ENCODE data around the gene NFIX.

DNA sequence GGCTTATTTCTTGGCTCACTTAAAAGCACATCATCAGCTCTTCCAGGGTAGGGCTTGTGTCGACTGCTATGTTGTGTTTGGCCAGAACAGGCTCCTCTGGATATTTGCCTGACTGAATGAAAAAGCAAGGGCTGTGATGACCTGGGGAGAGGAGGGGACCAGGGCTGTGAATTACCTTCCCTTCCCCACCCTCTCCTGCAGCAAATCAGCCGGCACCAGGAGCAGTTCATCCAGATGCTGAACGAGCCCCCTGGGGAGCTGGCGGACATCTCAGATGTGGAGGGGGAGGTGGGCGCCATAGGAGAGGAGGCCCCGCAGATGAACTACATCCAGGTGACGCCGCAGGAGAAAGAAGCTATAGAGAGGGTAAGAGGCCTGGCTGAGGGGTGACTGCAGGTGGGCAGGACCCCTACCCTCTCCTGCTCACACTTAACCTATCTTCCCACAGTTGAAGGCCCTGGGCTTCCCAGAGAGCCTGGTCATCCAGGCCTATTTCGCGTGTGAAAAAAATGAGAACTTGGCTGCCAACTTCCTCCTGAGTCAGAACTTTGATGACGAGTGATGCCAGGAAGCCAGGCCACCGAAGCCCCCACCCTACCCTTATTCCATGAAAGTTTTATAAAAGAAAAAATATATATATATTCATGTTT is 42.7 kb upstream of the NFIX start:
- TF ChIP-seq, protein P1, sequence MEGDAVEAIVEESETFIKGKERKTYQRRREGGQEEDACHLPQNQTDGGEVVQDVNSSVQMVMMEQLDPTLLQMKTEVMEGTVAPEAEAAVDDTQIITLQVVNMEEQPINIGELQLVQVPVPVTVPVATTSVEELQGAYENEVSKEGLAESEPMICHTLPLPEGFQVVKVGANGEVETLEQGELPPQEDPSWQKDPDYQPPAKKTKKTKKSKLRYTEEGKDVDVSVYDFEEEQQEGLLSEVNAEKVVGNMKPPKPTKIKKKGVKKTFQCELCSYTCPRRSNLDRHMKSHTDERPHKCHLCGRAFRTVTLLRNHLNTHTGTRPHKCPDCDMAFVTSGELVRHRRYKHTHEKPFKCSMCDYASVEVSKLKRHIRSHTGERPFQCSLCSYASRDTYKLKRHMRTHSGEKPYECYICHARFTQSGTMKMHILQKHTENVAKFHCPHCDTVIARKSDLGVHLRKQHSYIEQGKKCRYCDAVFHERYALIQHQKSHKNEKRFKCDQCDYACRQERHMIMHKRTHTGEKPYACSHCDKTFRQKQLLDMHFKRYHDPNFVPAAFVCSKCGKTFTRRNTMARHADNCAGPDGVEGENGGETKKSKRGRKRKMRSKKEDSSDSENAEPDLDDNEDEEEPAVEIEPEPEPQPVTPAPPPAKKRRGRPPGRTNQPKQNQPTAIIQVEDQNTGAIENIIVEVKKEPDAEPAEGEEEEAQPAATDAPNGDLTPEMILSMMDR (conservative IDR thresholded peaks at IDR 0.05; ENCODE audit: low read depth in 2 of 2), result no peak
- TF ChIP-seq EZH2 (IDR thresholded peaks at IDR 0.05; ENCODE audit: low read depth, unreplicated experiment), result no peak
- TF ChIP-seq NANOG (IDR thresholded peaks at IDR 0.05; ENCODE audit: borderline replicate concordance), result no peak
- no peak; the same call in 1 of the 2 replicates for TF ChIP-seq POLR2AphosphoS5 (IDR thresholded peaks at IDR 0.05; ENCODE audit: low read depth)
- no peak for TF ChIP-seq EZH2phosphoT487 (IDR thresholded peaks at IDR 0.05; ENCODE audit: unreplicated experiment)
- no peak for TF ChIP-seq CREB1 (CRISPR knock-in tag; IDR thresholded peaks at IDR 0.05; ENCODE audit: low read depth)
- TF ChIP-seq, protein P2, sequence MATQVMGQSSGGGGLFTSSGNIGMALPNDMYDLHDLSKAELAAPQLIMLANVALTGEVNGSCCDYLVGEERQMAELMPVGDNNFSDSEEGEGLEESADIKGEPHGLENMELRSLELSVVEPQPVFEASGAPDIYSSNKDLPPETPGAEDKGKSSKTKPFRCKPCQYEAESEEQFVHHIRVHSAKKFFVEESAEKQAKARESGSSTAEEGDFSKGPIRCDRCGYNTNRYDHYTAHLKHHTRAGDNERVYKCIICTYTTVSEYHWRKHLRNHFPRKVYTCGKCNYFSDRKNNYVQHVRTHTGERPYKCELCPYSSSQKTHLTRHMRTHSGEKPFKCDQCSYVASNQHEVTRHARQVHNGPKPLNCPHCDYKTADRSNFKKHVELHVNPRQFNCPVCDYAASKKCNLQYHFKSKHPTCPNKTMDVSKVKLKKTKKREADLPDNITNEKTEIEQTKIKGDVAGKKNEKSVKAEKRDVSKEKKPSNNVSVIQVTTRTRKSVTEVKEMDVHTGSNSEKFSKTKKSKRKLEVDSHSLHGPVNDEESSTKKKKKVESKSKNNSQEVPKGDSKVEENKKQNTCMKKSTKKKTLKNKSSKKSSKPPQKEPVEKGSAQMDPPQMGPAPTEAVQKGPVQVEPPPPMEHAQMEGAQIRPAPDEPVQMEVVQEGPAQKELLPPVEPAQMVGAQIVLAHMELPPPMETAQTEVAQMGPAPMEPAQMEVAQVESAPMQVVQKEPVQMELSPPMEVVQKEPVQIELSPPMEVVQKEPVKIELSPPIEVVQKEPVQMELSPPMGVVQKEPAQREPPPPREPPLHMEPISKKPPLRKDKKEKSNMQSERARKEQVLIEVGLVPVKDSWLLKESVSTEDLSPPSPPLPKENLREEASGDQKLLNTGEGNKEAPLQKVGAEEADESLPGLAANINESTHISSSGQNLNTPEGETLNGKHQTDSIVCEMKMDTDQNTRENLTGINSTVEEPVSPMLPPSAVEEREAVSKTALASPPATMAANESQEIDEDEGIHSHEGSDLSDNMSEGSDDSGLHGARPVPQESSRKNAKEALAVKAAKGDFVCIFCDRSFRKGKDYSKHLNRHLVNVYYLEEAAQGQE (IDR thresholded peaks at IDR 0.05; ENCODE audit: unreplicated experiment), result no peak
- TF ChIP-seq ETS1 (IDR thresholded peaks at IDR 0.05), result no peak
- no peak for TF ChIP-seq JUNB (IDR thresholded peaks at IDR 0.05; ENCODE audit: unreplicated experiment)
- TF ChIP-seq, protein P3, sequence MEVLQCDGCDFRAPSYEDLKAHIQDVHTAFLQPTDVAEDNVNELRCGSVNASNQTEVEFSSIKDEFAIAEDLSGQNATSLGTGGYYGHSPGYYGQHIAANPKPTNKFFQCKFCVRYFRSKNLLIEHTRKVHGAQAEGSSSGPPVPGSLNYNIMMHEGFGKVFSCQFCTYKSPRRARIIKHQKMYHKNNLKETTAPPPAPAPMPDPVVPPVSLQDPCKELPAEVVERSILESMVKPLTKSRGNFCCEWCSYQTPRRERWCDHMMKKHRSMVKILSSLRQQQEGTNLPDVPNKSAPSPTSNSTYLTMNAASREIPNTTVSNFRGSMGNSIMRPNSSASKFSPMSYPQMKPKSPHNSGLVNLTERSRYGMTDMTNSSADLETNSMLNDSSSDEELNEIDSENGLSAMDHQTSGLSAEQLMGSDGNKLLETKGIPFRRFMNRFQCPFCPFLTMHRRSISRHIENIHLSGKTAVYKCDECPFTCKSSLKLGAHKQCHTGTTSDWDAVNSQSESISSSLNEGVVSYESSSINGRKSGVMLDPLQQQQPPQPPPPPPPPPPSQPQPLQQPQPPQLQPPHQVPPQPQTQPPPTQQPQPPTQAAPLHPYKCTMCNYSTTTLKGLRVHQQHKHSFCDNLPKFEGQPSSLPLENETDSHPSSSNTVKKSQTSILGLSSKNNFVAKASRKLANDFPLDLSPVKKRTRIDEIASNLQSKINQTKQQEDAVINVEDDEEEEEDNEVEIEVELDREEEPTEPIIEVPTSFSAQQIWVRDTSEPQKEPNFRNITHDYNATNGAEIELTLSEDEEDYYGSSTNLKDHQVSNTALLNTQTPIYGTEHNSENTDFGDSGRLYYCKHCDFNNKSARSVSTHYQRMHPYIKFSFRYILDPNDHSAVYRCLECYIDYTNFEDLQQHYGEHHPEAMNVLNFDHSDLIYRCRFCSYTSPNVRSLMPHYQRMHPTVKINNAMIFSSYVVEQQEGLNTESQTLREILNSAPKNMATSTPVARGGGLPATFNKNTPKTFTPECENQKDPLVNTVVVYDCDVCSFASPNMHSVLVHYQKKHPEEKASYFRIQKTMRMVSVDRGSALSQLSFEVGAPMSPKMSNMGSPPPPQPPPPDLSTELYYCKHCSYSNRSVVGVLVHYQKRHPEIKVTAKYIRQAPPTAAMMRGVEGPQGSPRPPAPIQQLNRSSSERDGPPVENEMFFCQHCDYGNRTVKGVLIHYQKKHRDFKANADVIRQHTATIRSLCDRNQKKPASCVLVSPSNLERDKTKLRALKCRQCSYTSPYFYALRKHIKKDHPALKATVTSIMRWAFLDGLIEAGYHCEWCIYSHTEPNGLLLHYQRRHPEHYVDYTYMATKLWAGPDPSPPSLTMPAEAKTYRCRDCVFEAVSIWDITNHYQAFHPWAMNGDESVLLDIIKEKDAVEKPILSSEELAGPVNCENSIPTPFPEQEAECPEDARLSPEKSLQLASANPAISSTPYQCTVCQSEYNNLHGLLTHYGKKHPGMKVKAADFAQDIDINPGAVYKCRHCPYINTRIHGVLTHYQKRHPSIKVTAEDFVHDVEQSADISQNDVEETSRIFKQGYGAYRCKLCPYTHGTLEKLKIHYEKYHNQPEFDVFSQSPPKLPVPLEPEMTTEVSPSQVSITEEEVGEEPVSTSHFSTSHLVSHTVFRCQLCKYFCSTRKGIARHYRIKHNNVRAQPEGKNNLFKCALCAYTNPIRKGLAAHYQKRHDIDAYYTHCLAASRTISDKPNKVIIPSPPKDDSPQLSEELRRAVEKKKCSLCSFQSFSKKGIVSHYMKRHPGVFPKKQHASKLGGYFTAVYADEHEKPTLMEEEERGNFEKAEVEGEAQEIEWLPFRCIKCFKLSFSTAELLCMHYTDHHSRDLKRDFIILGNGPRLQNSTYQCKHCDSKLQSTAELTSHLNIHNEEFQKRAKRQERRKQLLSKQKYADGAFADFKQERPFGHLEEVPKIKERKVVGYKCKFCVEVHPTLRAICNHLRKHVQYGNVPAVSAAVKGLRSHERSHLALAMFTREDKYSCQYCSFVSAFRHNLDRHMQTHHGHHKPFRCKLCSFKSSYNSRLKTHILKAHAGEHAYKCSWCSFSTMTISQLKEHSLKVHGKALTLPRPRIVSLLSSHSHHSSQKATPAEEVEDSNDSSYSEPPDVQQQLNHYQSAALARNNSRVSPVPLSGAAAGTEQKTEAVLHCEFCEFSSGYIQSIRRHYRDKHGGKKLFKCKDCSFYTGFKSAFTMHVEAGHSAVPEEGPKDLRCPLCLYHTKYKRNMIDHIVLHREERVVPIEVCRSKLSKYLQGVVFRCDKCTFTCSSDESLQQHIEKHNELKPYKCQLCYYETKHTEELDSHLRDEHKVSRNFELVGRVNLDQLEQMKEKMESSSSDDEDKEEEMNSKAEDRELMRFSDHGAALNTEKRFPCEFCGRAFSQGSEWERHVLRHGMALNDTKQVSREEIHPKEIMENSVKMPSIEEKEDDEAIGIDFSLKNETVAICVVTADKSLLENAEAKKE (CRISPR knock-in tag; IDR thresholded peaks at IDR 0.05), result no peak

Data from GM23338 (cell line).